RPMI7951 (cell line): ENCODE results near the gene TPTE2. TPM values are rescaled to one million over a fixed set of nuclear protein-coding genes. Genes with fewer than 3 reads are reported as not detected.
"Not testable (repeated sequence)": the region's sequence is repeated elsewhere in the genome, so short reads cannot be mapped to it uniquely, and the experiment has no call there.

ENCODE experiments used
- DNase-seq: peaks from one replicate; pipeline ENCODE4 v3.0.0-alpha.2; 2012; ENCODE audit warnings: low read depth
- total RNA-seq: library from RNA; depleted of rRNA; stranded (reverse); fragments of >200 nt; shearing (Covaris generic); gene quantifications from 2 replicates; pipeline ENCODE4 v1.2.3, GENCODE V29; 2014; rRNA removed

The TPTE2 gene
- total RNA-seq: not detected in 2 replicates

GRCh38 chr13:19561127-19561582 lies at the start of gene TPTE2:
Gene TPTE2, minus strand, starts transcription at chr13:19561532. Its CDS starts 58,298 bp downstream, at chr13:19503234.
- not testable (repeated sequence) for DNase-seq

- DNase-seq: no peak
These were observed 46.3 kb upstream of the TPTE2 start for GRCh38 chr13:19607523-19608078.

GRCh38 chr13:19606737-19607136 lies 45.4 kb upstream of the TPTE2 start:
- no peak for DNase-seq

GRCh38 chr13:19606152-19606551 lies 44.8 kb upstream of the TPTE2 start:
- DNase-seq: peak; percentile 48

- no peak for DNase-seq
These were observed 44.0 kb upstream of the TPTE2 start for GRCh38 chr13:19605161-19605955.

GRCh38 chr13:19604306-19604705 lies 43.0 kb upstream of the TPTE2 start:
- DNase-seq: no peak

GRCh38 chr13:19601749-19602725 lies 40.7 kb upstream of the TPTE2 start:
- DNase-seq: peak; percentile 41

- peak; percentile 81 for DNase-seq
These were observed 36.2 kb upstream of the TPTE2 start for GRCh38 chr13:19597523-19597922.

GRCh38 chr13:19596960-19597361 lies 35.6 kb upstream of the TPTE2 start:
- DNase-seq: peak; percentile 64

- no peak for DNase-seq
These were observed 34.8 kb upstream of the TPTE2 start for GRCh38 chr13:19596086-19596485.

GRCh38 chr13:19592657-19593180 lies 31.4 kb upstream of the TPTE2 start:
- no peak for DNase-seq

- DNase-seq: no peak
These were observed 30.5 kb upstream of the TPTE2 start for GRCh38 chr13:19591864-19592263.

- DNase-seq: no peak
These were observed 29.1 kb upstream of the TPTE2 start for GRCh38 chr13:19590423-19590822.

GRCh38 chr13:19589312-19589711 lies 28.0 kb upstream of the TPTE2 start:
- DNase-seq: no peak

- peak; percentile 75 for DNase-seq
These were observed 26.4 kb upstream of the TPTE2 start for GRCh38 chr13:19587635-19588300.

GRCh38 chr13:19586904-19587634 lies 25.7 kb upstream of the TPTE2 start:
- DNase-seq: peak; percentile 87

- no peak for DNase-seq
These were observed 20.3 kb upstream of the TPTE2 start for GRCh38 chr13:19581675-19582074.

GRCh38 chr13:19575230-19575629 lies 13.9 kb upstream of the TPTE2 start:
- no peak for DNase-seq

GRCh38 chr13:19573120-19573716 lies 11.9 kb upstream of the TPTE2 start:
- no peak for DNase-seq

- DNase-seq: no peak
These were observed 10.9 kb upstream of the TPTE2 start for GRCh38 chr13:19572280-19572679.
